Aorta (tissue), 5 donors: ENCODE data around the gene SAMD4A. TPM values are rescaled to one million over a fixed set of nuclear protein-coding genes. Genes with fewer than 3 reads are reported as not detected.

Source experiments
- ATAC-seq: fragments of 200-7000 bp; cut with Tn5 transposase; one replicate; pipeline ENCODE4 v1.9.1; 2022; ENCODE audit warnings: moderate library complexity; ENCODE audit not compliant: low FRiP score
- DNase-seq, 2 donors: peaks; one replicate each; pipeline ENCODE4 v3.0.0-alpha.2; 2020
- H3K27ac ChIP-seq, 2 donors: one replicate each; pipeline ENCODE4 v1.5.1; 2013; ENCODE audit warnings: low read length in 2 of 2, mild to moderate bottlenecking in 2 of 2, moderate library complexity in 2 of 2, control low read depth in 1 of 2, inconsistent platforms in 1 of 2, low read depth in 1 of 2
- H3K27me3 ChIP-seq, 2 donors: one replicate each; pipeline ENCODE4 v1.6.1; 2013; ENCODE audit warnings: control low read depth in 1 of 2, low read length in 1 of 2, mild to moderate bottlenecking in 1 of 2, moderate library complexity in 1 of 2; ENCODE audit not compliant: insufficient read depth in 2 of 2, control insufficient read depth in 1 of 2
- H3K36me3 ChIP-seq, 2 donors: one replicate each; pipeline ENCODE4 v1.6.1; 2013; ENCODE audit warnings: control low read depth in 1 of 2, low read length in 1 of 2, mild to moderate bottlenecking in 1 of 2; ENCODE audit not compliant: insufficient read depth in 2 of 2, control insufficient read depth in 1 of 2
- H3K4me1 ChIP-seq, 2 donors: one replicate each; pipeline ENCODE4 v1.6.1; 2013; ENCODE audit warnings: low read length in 2 of 2, control low read depth in 1 of 2, mild to moderate bottlenecking in 1 of 2, moderate library complexity in 1 of 2; ENCODE audit not compliant: insufficient read depth in 2 of 2, control insufficient read depth in 1 of 2
- H3K4me3 ChIP-seq, 2 donors: one replicate each; pipeline ENCODE4 v1.5.1; 2013; ENCODE audit warnings: low read length in 2 of 2, control low read depth in 1 of 2, mild to moderate bottlenecking in 1 of 2
- H3K9me3 ChIP-seq: one replicate; pipeline ENCODE4 v1.6.1; 2013; ENCODE audit warnings: mild to moderate bottlenecking, low read length; ENCODE audit not compliant: control insufficient read depth
- WGBS, 2 donors: extraction: QIAGEN DNeasy Blood & Tissue Kit; methylation state at CpG; one replicate each; pipeline ENCODE4 v1.1.7; 2013; 5-methylcytosine and 5-hydroxymethylcytosine counted together
- intact Hi-C, 2 donors: fragments of 100-400 bp; cut with DNase I; formaldehyde crosslinking; loops; one replicate each; pipeline versions ENCODE4 v1.14.2 to v1.15.0; 2022
- polyA plus RNA-seq, 2 donors: library from polyadenylated mRNA; stranded (reverse); fragments of 200-250 nt; gene quantifications; one replicate each; pipeline ENCODE4 v1.2.3, GENCODE V29; 2013
- total RNA-seq, 2 donors: library from RNA; stranded (reverse); fragmentation: NEBNext Ultra II Directional; extraction: Animal tissue kit (Norgen Biotek cat#: 25700); gene quantifications; one replicate each; pipeline ENCODE4 v1.2.1, GENCODE V29; 2021
- donor health status: healthy with polysubstance abuse.
- donor health status: Bipolar disorder and iron deficiency.
- donor health status: DM: no; HTN: no; CAD: no.
- donor health status: DM: no; HTN: no; CAD: no.
- donor health status: DM: yes; HTN: yes; CAD: no.

SAMD4A gene
- total and polyA plus RNA-seq, 4 donors = 18.8 to 386 (median 102) TPM

GRCh38 chr14:54646626-54647025, 79.7 kb downstream of the SAMD4A start:
- H3K4me1 ChIP-seq = peaks cover 9 to 15% of the 10 kb centered on the region in 2 donors
- WGBS, 2 donors = 8 to 10% methylated on average over 2 of the region's 2 CpGs
- intact Hi-C loops = loop anchor here (5.0 to 10.0 kb wide), 2 partner anchors 34 to 72 kb away; no protein-coding TSS in a partner anchor
- H3K4me3 ChIP-seq = no peak overlapping the region
- peak overlapping the region in 1 of 2 donors; percentile 26 for H3K27ac ChIP-seq
- peaks cover 0 to 2% of the 10 kb centered on the region in 2 donors for H3K36me3 ChIP-seq
- no peaks in the 10 kb centered on the region for H3K9me3 ChIP-seq
- ATAC-seq (no peak), DNase-seq (no peak)
- no peaks in the 10 kb centered on the region for H3K27me3 ChIP-seq

DNA sequence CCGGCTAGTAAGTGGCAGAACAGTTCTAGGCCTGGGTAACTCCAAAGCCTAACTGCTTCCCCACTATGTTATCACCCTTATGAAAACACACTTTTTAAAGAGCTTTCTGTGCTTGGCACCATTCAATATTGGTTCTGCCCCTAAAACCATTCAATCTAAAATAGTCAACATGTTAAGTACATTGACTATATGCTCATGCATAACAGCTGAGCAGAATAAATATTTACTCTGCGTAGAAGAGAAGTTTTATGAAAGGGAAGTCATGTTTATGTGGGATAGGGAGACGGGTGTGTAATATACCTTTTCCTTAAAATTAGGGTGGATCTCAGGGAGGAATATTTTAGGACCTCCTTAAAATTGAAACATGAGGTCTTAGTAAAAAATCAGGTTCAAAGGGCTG, 80.5 kb downstream of the SAMD4A start:
- ATAC-seq = no peak
- intact Hi-C loops = loop anchor here (5.0 to 10.0 kb wide), 2 partner anchors 35 to 73 kb away; no protein-coding TSS in a partner anchor
- DNase-seq = no peak
- no peaks in the 10 kb centered on the region for H3K9me3 ChIP-seq
- WGBS, 2 donors = 91 to 93% methylated on average over 3 of the region's 3 CpGs
- peaks cover 0 to 2% of the 10 kb centered on the region in 2 donors for H3K36me3 ChIP-seq
- no peak overlapping the region for H3K27ac ChIP-seq
- H3K4me1 ChIP-seq = peaks cover 9 to 11% of the 10 kb centered on the region in 2 donors
- no peaks in the 10 kb centered on the region for H3K27me3 ChIP-seq
- no peak overlapping the region for H3K4me3 ChIP-seq

GRCh38 chr14:54649056-54649455, 82.1 kb downstream of the SAMD4A start:
- no peak for DNase-seq
- ATAC-seq = no peak
- 82% methylated on average over 6 of the region's 6 CpGs for WGBS, 2 donors
- Histone ChIP-seq H3K27ac (peak overlapping the region in 1 of 2 donors; percentile 58), H3K36me3 (peaks cover 0 to 2% of the 10 kb centered on the region in 2 donors), H3K4me1 (peaks cover 9 to 12% of the 10 kb centered on the region in 2 donors), H3K9me3 (no peaks in the 10 kb centered on the region), H3K4me3 (no peak overlapping the region), H3K27me3 (no peaks in the 10 kb centered on the region)
- intact Hi-C loops = loop anchor here (5.0 to 10.0 kb wide), 2 partner anchors 37 to 74 kb away; no protein-coding TSS in a partner anchor

- DNase-seq = peak; percentile 78 to 87
- Histone ChIP-seq H3K4me1 (peaks cover 9 to 12% of the 10 kb centered on the region in 2 donors), H3K4me3 (no peak overlapping the region), H3K9me3 (no peaks in the 10 kb centered on the region), H3K27ac (peak overlapping the region; percentile 76 to 96), H3K36me3 (peaks cover 0 to 2% of the 10 kb centered on the region in 2 donors), H3K27me3 (no peaks in the 10 kb centered on the region)
- WGBS, 2 donors = 4% methylated on average over 10 of the region's 10 CpGs
- no peak for ATAC-seq
- intact Hi-C loops = loop anchor here in 1 of 2 donors (5.0 kb wide), 1 partner anchor 37 kb away; no protein-coding TSS in a partner anchor
Observed at GRCh38 chr14:54650331-54650958, 83.5 kb downstream of the SAMD4A start.

DNA sequence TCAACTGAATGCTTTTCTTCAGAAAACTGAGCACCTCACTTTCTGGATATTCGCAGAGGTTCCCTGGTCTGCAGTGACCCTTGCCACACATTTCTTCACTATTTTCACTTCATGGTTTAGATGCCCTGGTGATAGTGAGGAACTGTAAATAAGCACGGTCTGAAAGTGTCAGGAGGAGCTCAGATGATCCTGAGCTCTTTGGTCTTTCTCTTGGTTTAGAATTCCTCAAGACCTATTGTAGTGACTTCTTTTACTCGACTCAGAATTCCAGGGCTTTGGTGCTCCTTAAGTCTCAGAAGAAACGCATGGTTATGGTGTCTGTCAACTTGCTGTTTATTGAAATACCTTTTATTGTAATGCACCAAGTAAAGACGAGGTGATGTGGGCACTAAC, 84.0 kb downstream of the SAMD4A start:
- H3K36me3 ChIP-seq = peaks cover 0 to 2% of the 10 kb centered on the region in 2 donors
- no peaks in the 10 kb centered on the region for H3K27me3 ChIP-seq
- intact Hi-C loops = loop anchor here in 1 of 2 donors (5.0 kb wide), 1 partner anchor 36 kb away; no protein-coding TSS in a partner anchor
- H3K4me3 ChIP-seq = no peak overlapping the region
- no peaks in the 10 kb centered on the region for H3K9me3 ChIP-seq
- DNase-seq (no peak), ATAC-seq (no peak)
- WGBS, 2 donors = 45 to 54% methylated on average over 5 of the region's 5 CpGs
- H3K4me1 ChIP-seq = peaks cover 9 to 12% of the 10 kb centered on the region in 2 donors
- H3K27ac ChIP-seq = peak overlapping the region; percentile 76 to 96

- peaks cover 0 to 2% of the 10 kb centered on the region in 2 donors for H3K36me3 ChIP-seq
- 12 to 22% methylated on average over 4 of the region's 4 CpGs for WGBS, 2 donors
- DNase-seq (no peak), ATAC-seq (no peak)
- no peaks in the 10 kb centered on the region for H3K9me3 ChIP-seq
- intact Hi-C loops = loop anchor here (2.0 to 5.0 kb wide), 2 partner anchors 35 to 36 kb away; no protein-coding TSS in a partner anchor
- no peak overlapping the region for H3K4me3 ChIP-seq
- H3K4me1 ChIP-seq = peaks cover 5 to 12% of the 10 kb centered on the region in 2 donors
- H3K27me3 ChIP-seq = no peaks in the 10 kb centered on the region
- H3K27ac ChIP-seq = peak overlapping the region; percentile 53 to 92
Observed at GRCh38 chr14:54651649-54652048, 84.7 kb downstream of the SAMD4A start.

GRCh38 chr14:54652188-54652587, 85.3 kb downstream of the SAMD4A start:
- intact Hi-C loops = loop anchor here (2.0 to 5.0 kb wide), 2 partner anchors 35 kb away; no protein-coding TSS in a partner anchor
- peaks cover 5 to 12% of the 10 kb centered on the region in 2 donors for H3K4me1 ChIP-seq
- DNase-seq = peak; percentile 90 to 93

DNA sequence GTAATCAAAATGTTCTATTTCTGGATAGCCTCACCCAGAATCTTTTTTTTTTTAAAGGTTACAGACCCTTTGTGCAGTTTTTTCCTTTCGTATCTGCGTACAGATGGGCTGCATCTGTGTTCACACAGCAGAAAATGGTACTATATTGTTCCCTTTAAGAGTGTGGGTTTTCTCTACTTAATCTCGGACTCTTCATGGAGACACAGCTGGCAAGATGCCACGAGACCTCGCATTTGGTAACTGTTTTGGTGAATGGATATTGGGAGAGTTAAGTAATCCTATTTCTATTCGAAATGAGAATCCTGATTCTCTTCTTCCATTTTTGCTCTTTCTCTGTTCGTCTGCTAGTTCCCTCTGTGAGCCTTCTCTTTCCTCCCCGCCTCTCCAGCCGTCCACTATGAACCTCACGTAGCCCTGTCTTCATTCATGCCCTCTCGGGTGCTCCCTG, 85.7 kb downstream of the SAMD4A start:
- intact Hi-C loops = loop anchor here (2.0 to 5.0 kb wide), 2 partner anchors 34 to 35 kb away; no protein-coding TSS in a partner anchor
- H3K4me1 ChIP-seq = peaks cover 5 to 12% of the 10 kb centered on the region in 2 donors

More at GRCh38 chr14:54652188-54652587, 85.3 kb downstream of the SAMD4A start:
- 1 to 8% methylated on average over 6 of the region's 6 CpGs for WGBS, 2 donors
- Histone ChIP-seq H3K27me3 (no peaks in the 10 kb centered on the region), H3K36me3 (peaks cover 0 to 2% of the 10 kb centered on the region in 2 donors), H3K4me3 (peak overlapping the region in 1 of 2 donors; percentile 19), H3K27ac (peak overlapping the region; percentile 53 to 99), H3K9me3 (no peaks in the 10 kb centered on the region)
- peak; percentile 92 for ATAC-seq

More for the DNA sequence above, 85.7 kb downstream of the SAMD4A start:
- DNase-seq (peak; percentile 68 to 81), ATAC-seq (peak; percentile 52)
- 2 to 8% methylated on average over 11 of the region's 11 CpGs for WGBS, 2 donors
- Histone ChIP-seq H3K27ac (peak overlapping the region; percentile 99 to 100), H3K4me3 (peak overlapping the region in 1 of 2 donors; percentile 49), H3K9me3 (no peaks in the 10 kb centered on the region), H3K36me3 (peaks cover 0 to 2% of the 10 kb centered on the region in 2 donors), H3K27me3 (no peaks in the 10 kb centered on the region)
